ENCODE results near the gene RIMBP2.
"Not testable (repeated sequence)": the region's sequence is repeated elsewhere in the genome, so short reads cannot be mapped to it uniquely, and the experiment has no call there.

The RIMBP2 gene

DNA sequence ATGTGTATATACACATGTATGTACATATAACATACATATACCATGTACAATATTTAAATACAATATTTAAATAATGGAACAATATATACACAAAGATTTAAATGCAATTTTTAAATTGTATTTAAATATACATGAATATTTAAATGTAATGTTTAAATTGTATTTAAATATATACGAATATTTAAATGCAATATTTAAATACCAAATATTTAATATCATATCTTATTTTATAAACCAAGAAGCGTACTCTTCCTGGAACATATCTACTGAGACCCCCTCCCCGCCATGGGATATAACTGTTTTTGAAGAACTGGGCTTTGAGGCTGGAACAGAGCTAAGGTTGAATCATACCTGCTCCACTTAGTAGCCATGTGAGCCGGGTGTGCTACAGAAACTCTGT, 29.8 kb upstream of the RIMBP2 start:
- no peak for DNase-seq (ENCODE audit: low read depth)
- TF ChIP-seq, protein P1, sequence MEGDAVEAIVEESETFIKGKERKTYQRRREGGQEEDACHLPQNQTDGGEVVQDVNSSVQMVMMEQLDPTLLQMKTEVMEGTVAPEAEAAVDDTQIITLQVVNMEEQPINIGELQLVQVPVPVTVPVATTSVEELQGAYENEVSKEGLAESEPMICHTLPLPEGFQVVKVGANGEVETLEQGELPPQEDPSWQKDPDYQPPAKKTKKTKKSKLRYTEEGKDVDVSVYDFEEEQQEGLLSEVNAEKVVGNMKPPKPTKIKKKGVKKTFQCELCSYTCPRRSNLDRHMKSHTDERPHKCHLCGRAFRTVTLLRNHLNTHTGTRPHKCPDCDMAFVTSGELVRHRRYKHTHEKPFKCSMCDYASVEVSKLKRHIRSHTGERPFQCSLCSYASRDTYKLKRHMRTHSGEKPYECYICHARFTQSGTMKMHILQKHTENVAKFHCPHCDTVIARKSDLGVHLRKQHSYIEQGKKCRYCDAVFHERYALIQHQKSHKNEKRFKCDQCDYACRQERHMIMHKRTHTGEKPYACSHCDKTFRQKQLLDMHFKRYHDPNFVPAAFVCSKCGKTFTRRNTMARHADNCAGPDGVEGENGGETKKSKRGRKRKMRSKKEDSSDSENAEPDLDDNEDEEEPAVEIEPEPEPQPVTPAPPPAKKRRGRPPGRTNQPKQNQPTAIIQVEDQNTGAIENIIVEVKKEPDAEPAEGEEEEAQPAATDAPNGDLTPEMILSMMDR (IDR thresholded peaks at IDR 0.05; ENCODE audit: insufficient read depth, low read depth, low read length, missing control alignments), result no peak
- no peak overlapping the region for H3K4me3 ChIP-seq (ENCODE audit: low read length)

- TF ChIP-seq, protein P1 (IDR thresholded peaks at IDR 0.05; ENCODE audit: insufficient read depth, low read depth, low read length, missing control alignments), result no peak
- DNase-seq (ENCODE audit: low read depth), result no peak
- no peak overlapping the region for H3K4me3 ChIP-seq (ENCODE audit: low read length)
Measured at GRCh38 chr12:130744274-130744673, 28.2 kb upstream of the RIMBP2 start.

GRCh38 chr12:130743606-130744005, 27.5 kb upstream of the RIMBP2 start:
- TF ChIP-seq, protein P1 (IDR thresholded peaks at IDR 0.05; ENCODE audit: insufficient read depth, low read depth, low read length, missing control alignments), result no peak
- no peak overlapping the region for H3K4me3 ChIP-seq (ENCODE audit: low read length)
- no peak for DNase-seq (ENCODE audit: low read depth)

DNA sequence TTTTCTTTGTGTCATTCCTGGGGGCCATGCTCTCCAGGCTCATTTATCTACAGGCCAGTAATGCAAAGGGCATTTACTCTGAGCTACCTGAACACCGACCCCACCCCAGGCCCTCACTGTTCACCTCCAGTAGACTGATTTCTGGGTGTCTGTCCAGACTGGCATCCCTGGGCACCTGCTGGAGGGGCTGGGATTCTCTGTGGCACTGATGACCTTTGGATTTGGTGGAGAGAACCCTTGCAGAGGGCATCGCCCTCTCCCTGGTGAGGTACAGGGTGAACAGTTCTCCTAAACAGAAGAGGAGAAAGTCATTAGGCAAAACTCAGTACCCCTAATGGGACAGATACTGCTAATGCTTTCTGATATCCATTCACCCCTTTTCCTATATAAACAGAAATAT, 27.1 kb upstream of the RIMBP2 start:
- DNase-seq (ENCODE audit: low read depth), result no peak
- TF ChIP-seq, protein P1 (IDR thresholded peaks at IDR 0.05; ENCODE audit: insufficient read depth, low read depth, low read length, missing control alignments), result no peak
- no peak overlapping the region for H3K4me3 ChIP-seq (ENCODE audit: low read length)

DNA sequence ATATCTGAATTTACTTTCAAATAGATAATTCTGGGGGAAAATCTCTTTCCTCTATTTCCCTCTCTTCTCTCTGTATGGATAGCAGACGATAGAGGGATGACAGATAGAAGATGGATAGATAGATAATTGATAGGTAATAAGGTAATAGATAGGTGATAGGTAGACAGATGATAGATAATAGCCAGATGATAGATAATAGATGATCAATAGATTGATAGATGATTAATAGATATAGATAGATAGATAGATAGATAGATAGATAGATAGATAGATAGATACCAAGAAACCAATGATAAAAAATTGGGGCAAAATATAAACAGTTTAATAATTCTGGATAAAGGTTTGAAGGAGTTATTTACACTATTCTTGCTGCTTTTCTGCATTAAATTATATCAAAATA, 26.6 kb upstream of the RIMBP2 start:
- no peak overlapping the region for H3K4me3 ChIP-seq (ENCODE audit: low read length)
- DNase-seq (ENCODE audit: low read depth), result no peak
- TF ChIP-seq, protein P1 (IDR thresholded peaks at IDR 0.05; ENCODE audit: insufficient read depth, low read depth, low read length, missing control alignments), result no peak

DNA sequence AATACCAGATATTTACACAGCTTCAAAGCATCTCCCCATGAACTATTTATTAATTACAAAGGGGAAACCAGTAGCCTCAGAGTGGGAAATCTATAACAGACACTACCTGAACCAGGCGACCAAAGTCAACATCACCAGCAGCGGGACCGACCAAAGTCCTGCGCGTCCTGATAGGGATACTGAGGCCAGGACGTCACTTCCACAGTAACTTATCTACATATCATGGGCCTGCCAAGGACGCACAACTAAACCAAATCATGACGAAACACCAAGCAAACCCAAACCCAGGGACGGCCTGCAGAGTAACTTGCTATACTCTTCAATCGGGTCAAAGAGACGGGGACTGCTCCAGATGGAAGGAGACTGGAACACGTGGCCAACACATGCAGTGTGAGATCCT, 26.0 kb upstream of the RIMBP2 start:
- H3K4me3 ChIP-seq (ENCODE audit: low read length), result no peak overlapping the region
- TF ChIP-seq, protein P1 (IDR thresholded peaks at IDR 0.05; ENCODE audit: insufficient read depth, low read depth, low read length, missing control alignments), result no peak
- no peak for DNase-seq (ENCODE audit: low read depth)

- H3K4me3 ChIP-seq (ENCODE audit: low read length), result no peak overlapping the region
- TF ChIP-seq, protein P1 (IDR thresholded peaks at IDR 0.05; ENCODE audit: insufficient read depth, low read depth, low read length, missing control alignments), result no peak
- DNase-seq (ENCODE audit: low read depth), result no peak
Measured at GRCh38 chr12:130739571-130739970, 23.5 kb upstream of the RIMBP2 start.

DNA sequence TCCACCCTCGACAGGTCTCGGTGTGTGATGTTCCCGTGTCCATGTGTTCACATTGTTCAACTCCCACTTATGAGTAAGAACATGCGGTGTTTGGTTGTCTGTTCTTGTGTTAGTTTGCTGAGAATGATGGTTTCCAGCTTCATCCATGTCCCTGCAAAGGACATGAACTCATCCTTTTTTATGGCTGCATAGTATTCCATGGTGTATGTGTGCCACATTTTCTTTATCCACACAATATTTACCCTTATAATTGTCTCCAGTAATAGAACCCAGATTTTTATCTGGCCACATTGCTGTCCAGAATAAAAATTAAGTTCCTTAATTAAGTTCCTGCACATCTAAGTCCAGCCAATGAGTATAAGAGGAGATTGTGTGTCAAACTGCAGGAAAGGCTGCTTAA, 22.3 kb upstream of the RIMBP2 start:
- H3K4me3 ChIP-seq (ENCODE audit: low read length); DNase-seq (ENCODE audit: low read depth): not testable (repeated sequence)

Measured in epithelial cell of esophagus (primary cell).